SH-SY5Y (cell line): ENCODE results near the gene RASGRF2.

ENCODE experiments used
- GATA2 ChIP-seq: IDR thresholded peaks from 2 replicates; pipeline ENCODE4 v1.6.1; 2011; ENCODE audit warnings: mild to moderate bottlenecking, low read depth, low read length
- GATA3 ChIP-seq: IDR thresholded peaks from 2 replicates; pipeline ENCODE4 v1.6.1; 2011; ENCODE audit warnings: low read depth, mild to moderate bottlenecking, low read length, moderate library complexity

- TF ChIP-seq GATA2 = no peak
- TF ChIP-seq GATA3 = no peak
These were observed 221.6 kb downstream of the RASGRF2 start for GRCh38 chr5:81181576-81182316.
